CD4-positive, alpha-beta T cell treated with Interleukin-4 for 1 hour (primary cell): ENCODE measurements around the gene DARS1.

Experiments
- DNase-seq, 2 donors: peaks; one replicate each; pipeline ENCODE4 v3.0.0-alpha.2; 2020 to 2022

Gene DARS1

DNA sequence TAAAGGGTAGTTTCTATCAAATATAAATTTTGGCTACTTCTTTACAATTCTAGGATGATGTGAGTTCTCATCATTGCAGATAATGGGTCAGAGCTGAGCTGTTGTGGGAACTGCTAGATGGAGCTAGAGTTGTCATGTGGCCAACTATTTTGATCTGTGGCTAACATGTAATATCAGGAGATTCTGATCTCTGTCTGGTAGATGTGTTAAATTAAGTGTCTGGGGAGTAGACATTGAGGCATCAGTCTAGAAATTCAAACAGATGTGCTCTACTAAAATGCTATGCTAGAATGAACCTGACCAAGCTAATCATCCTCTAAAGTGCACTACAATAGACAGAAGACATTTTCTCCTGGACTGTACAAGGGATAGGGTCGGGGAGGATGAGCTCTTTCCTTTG, 30.3 kb upstream of the DARS1 start:
- no peak for DNase-seq

DNA sequence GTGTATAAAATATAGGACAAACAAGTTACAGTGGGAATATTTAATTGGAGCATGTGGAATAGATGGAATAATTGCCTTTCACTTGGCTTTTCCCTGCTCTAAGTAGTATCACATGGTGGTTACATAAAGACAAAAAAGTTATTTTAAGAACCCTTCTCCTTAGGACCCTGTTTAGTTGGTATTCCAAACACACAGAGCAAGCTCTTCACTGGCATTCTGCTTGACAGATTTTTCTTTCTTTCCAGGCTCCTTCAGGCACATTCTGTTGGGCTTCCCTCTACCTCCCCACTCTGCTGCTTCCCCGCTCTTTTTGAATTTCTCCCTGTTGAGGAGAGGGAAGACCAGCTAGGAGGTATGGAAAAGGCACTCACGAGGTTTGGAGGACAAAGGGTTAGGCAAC, 29.0 kb upstream of the DARS1 start:
- DNase-seq = no peak

DNA sequence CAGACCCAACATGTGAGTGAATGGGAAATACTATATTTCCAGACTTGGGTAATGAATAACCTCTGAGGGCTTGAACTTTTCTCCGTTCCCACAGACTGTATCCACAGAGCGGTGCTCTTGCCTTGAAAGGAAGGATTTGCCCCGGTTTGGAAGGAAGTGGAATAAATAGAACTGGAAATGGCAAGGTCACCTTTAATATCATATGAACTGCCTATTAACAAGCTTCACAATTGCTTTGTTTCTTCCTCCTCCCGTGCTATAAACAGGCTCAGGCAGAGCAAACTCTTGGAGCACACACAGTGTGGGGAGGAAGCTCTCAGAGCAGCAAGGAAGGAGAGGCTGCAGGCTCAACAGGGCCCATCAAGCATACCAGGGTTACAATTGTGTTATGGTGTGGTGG, 28.5 kb upstream of the DARS1 start:
- DNase-seq = no peak

DNA sequence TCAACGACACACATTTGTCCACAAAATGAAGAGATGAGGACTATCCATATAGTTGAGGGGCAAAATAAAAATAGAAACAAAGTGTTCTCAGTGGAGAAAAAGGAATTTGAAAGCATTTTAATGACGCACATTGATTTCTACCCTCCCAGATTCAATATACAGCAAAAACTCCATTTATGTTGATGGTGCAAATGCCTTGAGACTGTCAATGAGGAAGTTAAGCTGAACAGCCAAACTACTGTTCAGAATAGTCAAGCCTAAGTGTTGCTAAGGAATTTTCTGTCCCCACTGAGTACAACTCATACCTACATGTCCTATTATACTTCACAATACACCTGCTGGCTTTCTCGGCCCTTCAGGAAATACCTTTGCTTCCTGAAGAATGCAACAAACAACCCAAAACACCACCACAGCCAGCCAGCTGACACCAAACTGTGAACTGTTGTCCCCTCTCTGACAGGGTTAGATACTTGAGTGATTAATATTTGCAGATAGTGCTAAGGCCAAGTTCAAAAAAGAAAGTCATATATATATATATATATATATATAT, 27.8 kb upstream of the DARS1 start:
- no peak for DNase-seq

DNA sequence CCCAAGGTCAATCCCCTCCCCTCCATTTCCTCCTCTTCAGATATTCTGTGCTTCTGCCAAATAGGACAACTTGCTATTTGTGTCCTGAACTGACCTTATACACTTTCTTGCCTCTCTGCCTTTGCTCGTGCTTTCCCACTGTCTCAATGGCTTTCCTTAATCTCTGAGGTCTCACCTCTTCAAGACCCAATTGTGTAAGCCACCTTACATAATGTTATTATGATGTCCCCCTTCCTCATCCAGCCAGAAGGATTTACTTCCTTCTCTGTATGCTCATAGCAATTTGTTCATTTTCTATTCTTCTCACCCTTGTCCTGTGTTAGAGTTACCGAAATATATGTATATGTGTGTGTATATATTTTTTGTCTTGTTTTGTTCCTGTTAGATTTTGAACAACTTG, 26.9 kb upstream of the DARS1 start:
- no peak for DNase-seq

DNA sequence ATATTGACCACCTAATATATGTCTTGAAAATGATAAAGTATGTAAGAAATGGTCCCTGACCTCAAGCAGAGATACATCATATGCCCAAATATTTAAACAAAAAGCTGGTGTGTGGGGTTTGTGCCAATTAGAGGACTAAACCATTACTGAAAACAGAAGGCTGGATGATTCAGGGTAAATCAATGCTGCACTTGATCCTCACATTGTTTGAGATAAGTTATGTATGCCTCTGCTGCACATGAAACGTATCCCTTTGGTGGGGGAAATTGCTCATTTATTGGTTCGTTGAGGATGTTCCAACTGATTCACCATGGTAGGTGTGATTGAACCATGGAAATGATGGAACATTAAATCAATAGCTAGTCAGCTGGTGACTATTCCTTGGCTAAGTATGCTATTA, 24.7 kb upstream of the DARS1 start:
- no peak for DNase-seq

DNA sequence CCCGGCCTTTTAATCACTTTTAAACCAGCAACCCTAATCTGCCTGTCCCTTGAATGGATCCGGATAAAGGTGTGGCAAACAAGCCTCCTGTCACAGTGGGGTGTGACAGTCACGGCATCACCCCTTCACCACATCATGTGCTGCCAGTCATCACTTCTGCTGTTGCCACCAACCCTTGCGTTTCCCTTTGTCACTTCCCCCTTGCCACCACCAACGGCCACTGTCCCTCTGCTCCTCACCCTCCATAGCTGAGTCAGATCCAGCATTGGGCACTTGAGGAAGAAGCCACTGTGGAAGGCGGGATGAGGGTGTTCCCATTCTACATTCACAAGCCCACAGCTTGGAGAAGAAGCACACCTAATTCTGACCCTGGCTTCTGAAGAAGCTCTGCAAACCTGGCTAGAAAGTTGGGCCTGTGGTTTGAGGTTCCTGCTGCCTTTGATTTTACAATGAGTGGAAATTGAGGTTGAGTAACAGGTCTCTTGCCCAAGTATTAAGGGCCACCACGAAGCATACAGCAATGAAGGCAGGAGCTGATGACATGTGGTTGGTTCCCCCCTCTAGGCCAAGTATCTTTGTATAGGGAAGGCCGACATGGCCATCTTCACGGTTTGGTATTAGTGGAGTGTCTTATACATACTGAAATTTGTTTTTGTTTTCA, 22.9 kb upstream of the DARS1 start:
- DNase-seq = peak; percentile 77 to 88

DNA sequence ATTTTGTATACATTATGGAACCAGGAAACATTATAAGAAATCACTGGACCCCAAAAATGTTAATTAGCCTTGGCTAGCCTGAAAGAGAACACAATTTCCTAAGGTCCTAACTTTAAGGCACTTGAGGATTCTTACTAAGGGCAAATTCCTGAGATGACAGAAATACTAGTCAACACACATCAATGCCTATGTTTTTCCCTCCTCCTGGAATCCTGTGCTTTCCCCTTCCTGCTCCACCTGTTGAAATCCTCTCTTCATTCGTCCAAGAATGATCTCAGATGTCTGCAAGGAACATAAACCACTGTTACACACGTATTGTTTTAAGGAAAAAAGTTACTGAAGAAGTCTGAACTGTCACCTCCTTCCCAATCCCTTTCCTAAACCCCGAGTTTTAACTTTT, 21.2 kb upstream of the DARS1 start:
- no peak for DNase-seq

DNA sequence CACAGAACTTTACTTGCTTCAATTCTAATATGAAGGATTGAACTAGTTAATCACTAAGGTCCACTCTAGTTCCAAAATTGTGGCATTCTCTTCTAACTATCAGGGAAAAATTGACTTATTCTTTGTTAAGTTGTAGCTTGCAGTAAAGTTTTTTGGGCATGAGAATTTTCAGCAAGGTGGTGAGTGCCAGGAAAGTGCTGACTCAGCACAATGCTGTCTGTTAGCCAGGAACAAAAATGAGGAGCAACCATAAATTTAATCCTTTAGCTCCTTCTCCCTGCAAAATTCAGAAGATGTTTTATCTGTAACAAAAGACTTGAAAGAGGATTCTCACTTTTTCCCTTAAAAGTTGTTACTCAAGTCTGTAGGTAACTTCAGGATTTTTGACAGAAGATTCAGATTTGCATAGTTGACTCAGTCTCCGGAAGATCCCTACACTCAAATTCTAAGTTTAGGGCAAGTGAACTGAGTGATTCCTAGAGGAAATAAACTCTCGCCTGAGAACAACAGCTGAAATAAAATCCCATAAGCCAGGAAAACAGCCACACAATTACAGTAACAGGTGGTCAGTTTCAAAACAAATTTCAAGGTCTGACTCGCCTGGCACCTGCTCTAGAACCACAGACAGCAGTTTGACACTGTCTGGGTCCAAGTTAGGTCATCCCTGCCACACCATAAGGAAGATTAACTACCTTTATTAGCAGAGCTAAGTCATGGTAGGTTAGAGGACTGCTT, 20.2 kb upstream of the DARS1 start:
- DNase-seq = no peak

DNA sequence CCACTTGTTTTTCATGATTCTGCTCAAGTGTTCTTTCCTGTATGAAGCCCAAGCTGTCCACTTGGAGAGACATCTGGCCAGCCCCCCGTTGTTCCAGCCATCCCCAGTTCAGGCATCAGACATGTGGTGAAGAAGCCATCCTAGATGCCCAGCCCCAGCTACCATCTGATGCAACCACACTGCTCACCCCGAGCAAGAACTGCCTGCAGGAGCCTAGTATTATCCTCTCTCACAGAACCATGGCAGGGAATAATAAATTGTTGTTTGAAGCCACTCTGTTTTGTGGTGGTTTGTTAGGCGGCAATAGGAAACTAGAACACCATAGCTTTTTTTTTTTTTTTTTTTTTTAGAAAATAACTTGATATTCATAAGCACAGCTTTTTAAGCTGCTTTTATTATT, 19.5 kb upstream of the DARS1 start:
- DNase-seq = no peak

DNA sequence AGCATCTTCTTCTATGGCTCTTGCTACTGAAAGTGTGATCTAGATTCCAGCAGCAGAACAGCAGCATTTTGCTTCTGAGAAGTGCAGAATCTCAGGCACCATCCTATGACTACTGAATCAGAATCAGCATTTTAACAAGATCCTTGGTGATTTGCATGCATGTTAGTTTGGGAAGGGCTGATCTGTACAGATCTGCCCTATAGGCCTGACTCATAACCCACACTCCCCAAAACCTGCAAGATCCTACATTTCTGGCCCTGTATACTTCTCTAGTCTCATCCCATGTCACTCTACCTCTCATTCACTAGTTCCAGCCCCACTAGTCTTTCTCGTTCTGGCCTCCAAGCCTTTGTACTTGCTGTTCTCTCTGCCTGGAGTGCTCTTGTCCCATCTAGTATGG, 15.7 kb upstream of the DARS1 start:
- DNase-seq = no peak

DNA sequence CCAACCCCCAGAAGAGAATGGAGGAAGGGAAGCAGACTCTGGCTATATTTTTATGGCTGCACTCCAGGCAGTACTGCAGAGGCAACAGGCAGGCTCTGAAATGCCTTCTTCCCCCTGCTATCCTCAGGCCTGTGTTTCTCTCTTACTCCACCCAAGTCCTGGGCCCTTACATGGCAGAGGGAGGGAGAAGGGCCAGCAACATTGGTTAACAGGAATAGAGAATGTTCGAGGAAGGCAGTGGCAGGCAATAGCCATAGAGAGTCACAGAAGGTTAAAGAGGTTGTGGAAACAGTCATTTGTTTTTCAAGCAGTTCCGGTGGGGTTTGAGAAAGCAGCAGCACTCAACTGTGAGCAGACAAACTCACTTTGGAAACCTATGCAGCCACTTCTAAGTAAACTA, 15.1 kb upstream of the DARS1 start:
- no peak for DNase-seq

DNA sequence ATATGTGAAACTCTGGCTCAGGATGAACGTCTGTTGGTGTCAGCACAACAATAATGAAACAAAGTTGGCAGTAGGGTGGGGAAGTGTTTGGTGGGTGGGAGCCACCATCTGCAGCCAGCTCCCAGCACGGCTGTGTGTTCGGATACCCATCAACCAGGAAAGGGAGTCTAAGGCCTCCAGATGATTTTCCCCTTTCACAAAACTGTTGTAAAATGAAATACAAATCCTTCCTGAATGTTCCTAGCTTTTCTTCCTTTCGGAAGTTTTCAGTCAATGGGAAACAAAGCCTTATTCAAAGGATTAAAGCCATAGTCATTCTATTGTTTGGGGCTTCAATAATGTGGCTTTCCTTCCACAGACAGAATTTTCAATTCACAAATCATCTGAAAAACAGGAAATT, 14.5 kb upstream of the DARS1 start:
- no peak for DNase-seq

DNA sequence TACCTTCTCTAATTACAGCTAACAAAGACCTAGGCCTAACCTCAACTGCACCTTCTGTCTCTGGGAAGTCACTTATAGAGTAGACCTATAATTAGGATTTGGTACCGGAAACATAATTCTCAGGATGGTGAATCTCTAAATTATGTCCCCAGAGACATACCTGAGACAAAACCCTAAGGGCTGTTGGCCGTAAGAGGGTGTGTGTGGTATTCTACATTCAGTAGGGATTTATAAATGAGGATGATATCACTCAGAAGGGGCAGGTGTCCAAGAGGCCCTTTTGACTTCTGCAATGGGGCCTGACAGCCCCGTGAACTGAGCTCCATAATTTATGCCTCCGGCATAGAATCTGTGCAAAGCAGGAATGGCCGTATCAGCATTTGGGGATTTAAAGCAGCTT, 13.5 kb upstream of the DARS1 start:
- DNase-seq = no peak

DNA sequence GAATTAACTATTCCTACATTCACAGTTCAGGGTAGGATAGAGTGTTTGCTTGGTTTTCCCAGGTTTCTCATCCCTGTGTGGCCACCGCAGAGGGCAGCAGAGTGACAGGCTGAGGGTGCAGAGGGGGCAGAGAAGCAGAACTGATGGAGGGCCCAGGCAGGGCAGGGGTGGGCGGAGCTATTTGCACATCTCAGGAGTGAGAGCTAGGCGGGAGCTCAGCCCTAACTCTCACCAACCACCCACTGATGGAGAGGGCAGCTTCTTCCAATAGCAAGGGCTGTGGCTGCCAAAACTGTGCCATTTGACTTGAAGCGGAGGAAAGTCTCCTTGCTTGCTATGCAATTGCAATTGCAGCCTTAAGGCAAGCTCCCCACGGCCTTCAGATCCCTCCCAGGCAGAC, 12.0 kb upstream of the DARS1 start:
- DNase-seq = peak in 1 of 2 donors; percentile 72

DNA sequence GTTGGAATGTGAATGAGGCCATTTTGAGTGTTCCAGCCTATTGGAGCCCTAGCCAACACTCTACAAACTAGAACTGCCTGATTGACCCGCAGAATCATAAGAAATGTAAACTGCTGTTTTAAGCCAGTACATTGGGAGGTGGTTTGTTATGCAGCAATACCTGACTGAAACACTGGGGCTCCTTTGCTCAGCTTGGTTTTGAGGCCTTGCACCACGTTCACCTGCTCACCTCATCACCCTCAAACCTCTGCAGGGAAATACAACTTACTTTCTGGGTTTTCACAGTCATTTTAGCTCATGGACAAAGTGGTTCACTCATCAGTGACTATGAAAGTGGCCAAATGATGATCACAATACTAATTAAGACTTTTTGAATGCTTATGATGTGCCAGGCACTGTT, 10.9 kb upstream of the DARS1 start:
- DNase-seq = no peak

DNA sequence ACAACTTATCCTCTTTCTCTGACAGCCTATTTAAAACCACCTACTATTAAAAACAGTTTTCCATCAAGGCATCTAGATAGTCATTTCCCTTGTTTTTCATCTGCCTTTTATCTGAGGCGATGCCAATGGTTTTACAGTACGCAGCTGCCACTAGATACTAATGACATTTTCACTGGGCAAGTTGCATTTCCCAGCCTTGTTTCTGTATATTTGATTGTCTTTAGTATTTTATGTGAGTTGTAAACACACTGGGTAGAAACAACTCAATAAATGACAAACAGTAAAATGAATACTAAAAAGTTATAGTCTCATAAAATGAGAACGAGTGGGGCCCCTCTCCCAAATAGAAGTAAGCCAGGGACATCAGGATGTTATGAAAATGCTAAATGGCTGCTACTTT, 8.9 kb upstream of the DARS1 start:
- DNase-seq = no peak

DNA sequence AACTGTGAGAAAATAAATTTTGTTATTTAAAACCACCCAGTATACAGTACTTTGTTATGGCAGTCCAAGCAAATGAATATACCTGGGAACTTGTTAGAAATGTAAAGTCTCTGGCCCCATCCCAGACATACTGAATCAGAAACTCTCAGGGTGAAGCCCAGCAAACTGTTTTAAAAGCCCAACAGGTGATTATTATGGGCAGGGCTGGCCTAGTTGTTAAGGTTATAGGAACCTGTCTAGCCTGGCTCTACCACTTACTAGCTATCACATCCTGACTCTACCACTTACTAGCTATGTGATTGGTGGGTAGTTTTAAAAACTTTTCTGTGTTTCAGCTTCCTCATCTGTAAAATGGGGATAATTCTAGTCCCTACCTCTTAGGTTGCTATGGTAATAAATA, 8.0 kb upstream of the DARS1 start:
- no peak for DNase-seq

DNA sequence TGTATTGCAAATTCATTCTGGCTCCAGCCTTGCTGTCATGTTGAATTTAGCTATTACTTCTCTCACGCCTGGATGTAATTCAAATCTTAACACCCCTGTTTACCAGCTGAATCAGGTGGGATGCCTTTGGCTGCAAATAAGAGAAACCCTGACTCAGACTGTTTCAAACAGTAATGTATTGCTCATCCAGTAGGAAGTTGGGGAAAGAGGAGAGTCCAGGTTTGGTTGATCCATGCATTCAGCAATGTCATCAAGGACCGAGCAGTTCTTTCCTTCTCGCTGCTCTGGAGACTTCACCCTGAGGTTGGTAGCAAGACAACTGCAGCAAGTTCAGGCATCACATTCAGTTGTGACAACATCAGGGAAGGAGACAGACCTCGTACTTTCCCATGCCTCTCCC, 6.4 kb upstream of the DARS1 start:
- DNase-seq = no peak

DNA sequence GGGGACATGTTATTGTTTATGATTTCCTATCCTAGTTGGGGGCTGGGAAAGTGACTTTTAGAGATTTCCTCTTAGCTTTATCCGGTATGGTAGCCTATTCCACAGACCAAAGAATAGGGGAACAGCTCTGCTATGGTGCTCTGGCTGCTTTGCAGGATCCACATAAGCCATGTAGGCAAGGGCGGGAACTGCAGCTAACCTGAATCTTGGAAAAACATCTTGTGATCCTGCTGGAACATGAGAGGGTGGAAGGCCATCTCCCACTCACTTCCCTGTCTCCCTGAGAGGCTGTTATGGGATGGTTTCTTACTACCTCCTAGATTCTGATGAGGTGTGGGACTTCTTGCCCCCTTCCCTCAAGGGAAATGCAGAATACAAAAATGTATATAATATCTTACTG, 2.0 kb upstream of the DARS1 start:
- no peak for DNase-seq

DNA sequence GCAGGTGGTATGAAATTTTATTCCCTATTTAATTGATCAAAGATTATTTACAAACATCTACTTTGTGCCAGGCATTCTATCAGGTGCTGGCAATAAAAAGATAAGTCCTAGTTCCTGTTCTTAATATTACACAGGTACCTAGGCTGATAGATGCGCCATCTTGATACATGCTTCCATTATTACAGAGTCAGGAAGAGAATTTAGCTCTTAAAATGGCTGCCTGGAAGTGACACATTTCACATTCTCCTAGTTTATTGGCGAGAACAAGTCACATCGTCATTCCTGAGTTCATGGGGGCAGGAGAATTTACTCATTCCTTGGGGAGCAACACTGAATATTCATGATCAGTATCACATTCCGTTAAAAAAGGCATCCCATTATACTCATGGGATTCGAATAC, 1.1 kb upstream of the DARS1 start:
- no peak for DNase-seq

DNA sequence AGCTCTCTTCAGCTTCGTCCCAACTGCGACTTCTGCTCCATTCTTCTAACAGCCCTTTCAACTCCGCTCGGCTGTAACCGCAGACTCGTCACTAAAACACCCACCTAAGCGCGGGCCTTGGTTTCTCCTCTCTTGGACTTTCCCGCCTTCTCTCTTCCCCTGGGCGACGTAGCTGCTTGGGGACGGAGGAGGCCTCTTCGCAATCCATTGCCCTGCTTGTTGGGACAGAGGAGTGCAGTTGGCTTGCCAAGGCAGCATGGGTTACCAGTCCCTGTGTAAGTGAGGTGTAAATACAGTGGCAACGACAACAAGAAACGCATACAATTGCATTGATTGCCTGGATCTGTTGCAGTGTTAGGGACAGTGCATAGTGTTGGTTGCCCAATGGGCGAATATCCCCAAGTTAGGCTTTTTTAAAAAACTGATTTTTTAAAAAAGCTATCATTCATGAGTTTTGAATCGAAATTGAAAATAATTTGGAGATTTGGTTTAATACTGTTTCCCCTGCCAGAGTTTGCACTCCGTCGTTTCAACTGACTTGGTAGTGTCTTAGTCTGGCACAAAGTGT, 484 bp upstream of the DARS1 start:
- DNase-seq = peak; percentile 79 to 83

DNA sequence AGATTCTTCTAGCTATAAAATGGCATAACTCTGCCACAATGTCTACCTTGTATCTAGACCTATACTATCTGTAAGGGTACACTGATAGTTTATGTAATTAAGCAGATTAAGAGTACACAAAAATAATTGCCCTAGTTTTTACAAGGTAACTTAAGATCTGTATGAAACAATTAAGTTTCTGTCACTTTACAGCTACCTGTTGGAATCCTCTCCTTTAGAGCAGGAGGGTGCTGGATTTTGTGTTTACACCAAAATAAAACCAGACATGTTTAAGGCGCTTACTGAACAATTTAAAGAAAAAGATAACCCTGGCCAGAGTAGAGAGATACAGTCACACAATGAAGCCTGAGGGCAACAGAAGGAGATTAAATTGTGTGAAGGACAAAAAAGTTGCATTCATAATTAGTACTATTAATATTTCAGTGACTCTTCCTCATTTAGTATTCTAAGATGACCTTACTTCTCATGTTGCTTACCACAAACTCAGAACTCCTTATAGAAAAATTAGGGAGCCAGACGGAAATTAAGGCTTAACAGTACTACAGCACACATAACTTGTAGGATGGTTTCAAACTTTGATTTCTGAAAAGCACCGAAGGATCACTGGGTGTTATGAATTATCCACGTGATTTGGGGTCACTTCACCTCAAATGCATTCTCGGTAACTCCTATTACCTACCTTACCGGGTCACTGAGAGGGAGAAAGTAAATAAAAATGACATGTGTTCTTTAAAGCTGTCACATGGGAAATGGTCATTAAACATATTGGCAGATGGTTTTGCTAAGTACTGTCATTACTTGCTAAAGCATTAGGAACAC, 1.0 kb downstream of the DARS1 start:
- DNase-seq = no peak
